Activated CD4-positive, CD25-positive, alpha-beta regulatory T cell treated with anti-CD3 and anti-CD28 coated beads, Interleukin-2, amount 50 U/mL, for 72 hours (primary cell): ENCODE results near the gene PLOD2.

Source experiments
- DNase-seq: peaks from one replicate; pipeline ENCODE4 v3.0.0; 2021

PLOD2 gene

DNA sequence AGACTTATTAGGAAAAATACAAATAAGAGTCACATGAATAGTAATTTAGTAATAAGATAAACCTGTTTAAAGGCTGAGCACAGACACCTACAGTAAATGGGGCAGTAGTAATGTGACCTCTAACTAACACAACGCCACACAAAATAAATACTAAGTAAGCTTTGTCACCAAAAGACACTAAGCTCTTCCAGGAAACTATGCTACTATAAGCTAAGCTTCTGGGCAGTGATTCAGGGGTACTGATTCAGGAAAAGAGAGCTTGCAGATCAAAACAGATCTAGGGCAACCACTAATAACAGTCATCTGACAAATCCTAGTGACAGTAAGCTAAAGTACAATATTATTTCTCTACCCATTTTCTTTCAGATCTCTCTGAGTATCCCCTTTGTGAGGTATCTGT, 68.8 kb downstream of the PLOD2 start:
- DNase-seq = no peak

DNA sequence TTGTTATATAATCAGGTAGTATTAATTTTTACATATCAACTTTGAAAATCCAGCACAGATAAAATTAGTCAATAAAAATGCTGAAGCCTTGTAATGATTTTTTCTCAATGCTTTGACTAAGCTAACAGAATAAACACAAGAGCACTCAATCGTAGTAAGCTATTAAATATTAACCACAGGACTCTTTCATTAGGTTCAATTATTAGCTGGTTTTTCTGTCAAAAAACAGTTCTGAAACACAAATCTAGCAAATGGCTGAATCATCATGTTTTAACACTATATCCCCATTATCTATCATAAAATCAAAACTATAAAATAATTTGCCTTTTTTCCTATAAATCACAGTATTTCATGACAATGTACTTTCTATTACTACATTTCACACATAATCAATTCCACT, 69.6 kb downstream of the PLOD2 start:
- no peak for DNase-seq

DNA sequence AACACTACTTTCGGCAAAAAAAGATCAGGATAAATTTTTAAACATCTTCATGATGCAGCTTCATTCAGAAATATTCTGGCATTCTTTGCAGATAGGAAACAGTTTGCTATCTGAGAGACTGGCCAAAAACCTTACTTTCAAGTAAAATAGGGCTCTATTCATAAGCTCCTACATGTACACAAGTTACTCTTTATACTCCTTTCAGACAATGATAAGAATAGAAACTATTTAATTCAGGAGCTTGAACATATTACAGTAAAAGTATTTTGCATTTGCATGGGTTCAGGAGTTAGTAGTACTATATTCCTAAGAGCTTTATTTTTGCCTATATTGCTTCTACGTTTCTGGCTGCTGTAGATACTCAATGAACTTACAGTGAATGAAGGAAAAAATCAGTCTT, 70.5 kb downstream of the PLOD2 start:
- no peak for DNase-seq

DNA sequence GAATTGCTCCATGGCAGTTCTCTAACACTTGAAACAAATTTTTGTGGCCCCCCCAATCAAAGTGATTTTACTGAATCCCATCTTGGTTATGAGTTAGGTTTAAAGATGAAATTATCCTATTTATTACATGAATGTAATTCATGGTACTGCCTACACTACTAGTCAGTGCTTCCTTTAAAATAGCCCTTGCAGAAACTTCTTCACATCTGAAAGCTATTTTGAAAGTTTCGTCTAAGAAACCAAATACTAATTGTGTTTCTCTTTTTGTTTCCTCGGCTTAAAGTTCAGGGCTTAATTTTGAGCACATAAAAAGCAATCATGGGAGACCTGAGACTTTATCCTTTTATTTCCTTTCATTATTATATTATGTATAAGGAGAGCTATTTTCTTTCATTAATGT, 72.1 kb downstream of the PLOD2 start:
- DNase-seq = no peak

DNA sequence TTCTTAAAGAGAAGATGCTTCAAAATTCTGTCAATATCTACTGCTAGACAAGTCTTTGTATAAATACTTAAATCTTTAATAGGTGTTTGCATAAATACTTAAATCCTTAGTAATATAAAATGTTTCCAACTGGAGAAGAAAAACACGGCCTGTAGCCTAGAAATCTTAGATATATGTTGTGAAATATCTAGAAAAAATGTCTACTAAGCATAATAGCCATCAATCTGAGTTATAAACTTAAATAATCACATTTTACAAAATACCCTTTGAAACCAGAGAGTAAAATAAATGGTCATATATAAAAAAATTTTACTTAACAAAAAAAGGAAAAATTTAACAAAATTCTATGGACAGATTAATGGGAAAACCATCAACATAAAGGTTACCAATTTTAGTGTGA, 73.9 kb downstream of the PLOD2 start:
- DNase-seq = no peak

DNA sequence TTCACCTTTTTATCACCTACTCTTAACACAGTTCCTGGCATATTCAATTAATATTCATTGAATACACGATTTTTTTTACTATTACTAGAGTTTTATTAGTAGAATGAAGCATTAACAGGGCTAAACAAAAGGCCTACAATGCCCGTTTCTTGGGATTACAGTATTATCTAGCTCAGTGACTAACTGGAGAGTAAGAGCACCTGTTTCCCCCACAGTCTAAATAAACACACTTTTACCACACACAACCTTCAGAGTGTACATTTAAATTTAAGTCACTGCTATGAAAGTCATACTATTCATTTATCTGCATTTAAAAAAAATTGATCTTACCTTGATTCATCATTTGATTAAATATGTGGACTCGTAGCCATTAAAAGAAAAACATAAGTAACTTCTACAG, 74.8 kb downstream of the PLOD2 start:
- no peak for DNase-seq

DNA sequence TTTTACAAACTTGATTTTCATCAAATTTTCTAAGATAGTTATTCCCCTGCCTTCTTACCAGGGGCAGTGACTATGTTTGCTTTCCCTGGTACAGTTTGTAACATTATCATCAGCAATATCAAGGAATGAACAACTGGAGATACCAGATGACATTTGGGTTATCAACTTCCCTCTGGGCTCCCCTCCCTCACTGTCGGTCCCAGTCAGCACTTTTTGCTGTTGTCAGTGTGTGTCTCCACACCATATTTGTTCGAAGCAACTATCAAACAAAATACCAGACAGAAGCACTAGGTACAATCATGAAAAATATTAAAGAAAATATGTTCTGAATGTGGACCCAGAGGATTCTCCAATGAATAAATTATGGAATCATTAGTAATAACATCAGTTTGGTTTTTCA, 75.3 kb downstream of the PLOD2 start:
- DNase-seq = no peak

DNA sequence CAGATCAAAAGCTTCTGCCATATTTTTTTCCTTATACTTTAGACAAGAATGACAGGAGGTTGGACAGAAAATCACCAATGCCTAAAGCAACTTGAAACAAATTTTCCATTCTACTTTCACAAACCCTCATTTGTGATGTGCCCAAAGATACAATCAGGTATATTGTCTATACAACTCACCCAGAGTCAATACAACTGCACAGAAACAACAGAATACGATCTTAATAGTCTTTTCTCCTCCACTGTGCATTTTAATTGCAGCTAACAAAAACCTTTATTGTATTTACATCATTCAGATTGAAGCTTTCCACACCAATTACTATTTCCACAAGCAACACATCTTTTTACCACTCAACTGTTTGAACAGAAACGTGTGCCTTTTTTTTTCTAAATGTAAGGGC, 80.4 kb downstream of the PLOD2 start:
- no peak for DNase-seq

DNA sequence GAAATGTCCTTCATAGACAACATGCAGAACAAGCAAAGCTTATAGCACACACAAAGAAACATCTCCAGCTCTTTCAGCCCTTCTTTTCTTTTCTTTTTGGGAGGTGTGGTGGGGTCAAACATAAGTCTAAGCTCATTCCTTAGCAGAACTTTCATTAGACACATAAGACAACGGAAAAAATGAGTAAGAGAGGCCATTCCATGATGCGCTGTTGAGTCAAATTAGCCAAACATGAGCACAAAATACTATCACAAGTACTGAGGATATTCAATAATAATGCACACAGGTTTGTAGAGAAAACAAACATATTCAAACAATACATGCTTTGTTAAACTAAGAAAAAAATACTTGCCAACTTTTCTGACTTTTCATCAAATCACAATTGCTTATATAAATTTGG, 83.0 kb downstream of the PLOD2 start:
- DNase-seq = no peak

DNA sequence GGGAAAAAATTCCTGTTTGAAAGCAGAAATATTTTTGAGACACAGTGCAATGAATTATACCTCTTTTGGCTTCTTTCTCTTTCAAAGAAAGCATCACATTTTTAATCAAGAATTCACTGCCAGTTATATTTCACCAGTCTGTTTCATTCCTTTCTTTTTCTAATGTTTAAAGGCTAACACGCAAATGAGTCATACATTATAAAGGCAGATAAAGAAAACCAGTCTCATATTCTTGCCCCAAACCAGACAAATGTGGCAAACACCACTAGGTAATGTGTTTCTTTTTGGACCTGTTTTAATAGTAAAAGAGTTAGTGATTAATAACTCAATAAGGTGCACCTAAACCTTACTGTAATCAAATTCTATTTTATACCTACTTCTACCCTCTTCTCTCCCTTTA, 83.8 kb downstream of the PLOD2 start:
- no peak for DNase-seq

DNA sequence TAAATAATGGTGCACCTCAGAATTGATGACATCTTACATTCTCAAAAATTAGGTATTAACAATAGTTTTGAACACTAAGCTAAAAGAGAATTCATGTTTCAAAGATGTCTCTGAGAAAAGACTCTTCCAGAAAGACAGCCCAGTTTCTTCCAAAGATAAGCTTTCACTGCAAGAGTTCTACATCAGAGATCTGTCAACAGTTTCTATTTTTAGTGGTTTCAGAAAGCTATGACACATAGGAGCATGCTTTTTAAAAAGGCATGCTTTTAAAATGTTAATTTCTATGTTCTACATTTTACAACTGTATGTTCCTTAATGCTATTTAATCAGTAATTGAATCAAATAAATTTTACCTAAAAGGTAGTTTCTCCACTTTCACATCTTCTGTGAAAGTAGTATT, 88.2 kb downstream of the PLOD2 start:
- no peak for DNase-seq

DNA sequence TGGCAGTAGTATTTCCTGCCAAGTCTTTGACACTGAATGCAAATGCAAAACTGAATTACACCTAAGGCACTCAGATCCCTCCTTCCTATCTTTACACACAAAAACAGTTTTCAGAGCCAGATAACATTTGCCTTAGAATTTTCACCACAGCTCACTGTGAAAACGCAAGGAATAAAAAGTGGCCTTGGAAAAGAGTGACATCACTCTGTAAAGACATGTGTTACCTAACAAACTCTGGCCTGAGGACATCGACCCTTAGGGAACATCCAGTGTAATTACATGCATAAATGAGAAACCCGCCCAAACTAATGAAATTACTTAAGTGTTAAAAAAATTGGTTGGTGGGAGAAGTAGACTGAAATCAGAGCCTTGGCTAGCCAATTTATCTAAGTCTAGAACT, 88.9 kb downstream of the PLOD2 start:
- DNase-seq = no peak

DNA sequence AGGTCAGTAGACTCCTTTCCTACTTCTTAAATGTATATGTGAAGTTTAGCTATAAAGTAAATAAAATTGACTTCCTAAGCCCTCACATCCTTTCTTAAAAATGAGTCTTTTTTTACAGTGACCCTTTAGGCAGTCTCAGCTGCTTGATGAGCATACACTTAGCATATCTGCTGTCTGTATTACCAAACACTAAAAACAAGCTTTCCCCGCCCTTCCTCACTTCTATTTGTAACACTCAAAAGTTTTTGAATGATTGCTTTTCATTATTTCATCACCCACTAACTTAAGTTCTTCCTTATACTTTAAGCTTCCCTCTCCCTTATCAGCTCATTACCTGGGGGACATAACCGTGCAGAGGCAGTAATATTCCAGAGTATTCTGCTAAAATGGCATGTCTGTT, 89.4 kb downstream of the PLOD2 start:
- DNase-seq = no peak

DNA sequence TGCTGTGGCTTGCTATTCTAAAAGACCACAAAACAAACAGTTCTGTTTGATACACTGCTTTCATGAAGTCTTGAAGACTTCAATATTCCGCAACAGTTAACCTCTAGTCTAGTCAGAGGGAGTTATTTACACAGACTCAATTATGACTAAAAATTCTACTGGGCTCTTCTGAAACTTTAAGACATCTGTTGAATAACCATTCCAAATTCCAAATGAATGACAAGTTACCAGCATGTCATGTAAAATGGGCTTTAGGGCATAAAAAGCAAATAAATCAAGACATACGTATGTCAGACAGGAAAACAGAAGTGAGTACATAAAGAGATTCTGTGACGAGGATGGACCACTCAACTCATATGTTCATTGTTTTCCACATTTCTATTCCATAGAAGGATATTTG, 93.9 kb downstream of the PLOD2 start:
- no peak for DNase-seq

DNA sequence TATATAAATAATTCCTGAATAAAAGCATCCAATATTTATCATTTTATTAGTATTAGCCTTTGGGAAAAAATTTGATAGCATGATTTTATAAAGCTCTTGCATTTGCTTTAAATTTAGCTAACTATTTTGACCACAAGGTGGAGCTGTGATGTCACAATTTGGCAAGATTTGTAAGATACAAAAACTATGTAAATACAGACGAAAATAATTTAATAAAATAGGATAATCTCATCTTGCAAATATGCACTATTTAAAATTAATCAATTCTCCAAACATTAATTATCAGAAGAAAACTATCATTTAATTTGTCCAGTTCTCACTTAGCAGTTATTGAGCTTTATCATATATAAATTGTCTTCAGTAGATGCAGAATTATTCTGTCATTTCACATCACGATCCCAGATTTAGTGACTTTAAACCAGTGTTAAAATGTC, 95.4 kb downstream of the PLOD2 start:
- no peak for DNase-seq

DNA sequence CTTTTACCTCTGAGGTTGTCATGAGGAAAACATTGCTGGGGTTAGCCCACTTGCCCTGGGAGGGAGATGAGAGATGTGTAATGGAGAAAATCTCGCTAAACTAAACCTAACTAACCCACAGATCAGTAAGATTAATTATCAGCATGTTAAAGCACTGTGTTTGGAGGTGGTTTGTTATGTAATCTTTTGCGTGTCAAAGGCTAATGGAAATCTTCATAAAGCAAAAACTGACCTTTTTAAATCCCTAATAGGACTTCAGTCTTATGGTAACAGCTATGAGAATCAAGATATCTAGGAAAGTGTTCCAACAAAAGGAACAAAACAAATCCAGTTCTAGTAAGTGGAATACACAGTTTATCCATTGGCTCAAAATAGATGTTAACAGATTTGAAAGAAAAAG, 102.7 kb downstream of the PLOD2 start:
- DNase-seq = no peak

DNA sequence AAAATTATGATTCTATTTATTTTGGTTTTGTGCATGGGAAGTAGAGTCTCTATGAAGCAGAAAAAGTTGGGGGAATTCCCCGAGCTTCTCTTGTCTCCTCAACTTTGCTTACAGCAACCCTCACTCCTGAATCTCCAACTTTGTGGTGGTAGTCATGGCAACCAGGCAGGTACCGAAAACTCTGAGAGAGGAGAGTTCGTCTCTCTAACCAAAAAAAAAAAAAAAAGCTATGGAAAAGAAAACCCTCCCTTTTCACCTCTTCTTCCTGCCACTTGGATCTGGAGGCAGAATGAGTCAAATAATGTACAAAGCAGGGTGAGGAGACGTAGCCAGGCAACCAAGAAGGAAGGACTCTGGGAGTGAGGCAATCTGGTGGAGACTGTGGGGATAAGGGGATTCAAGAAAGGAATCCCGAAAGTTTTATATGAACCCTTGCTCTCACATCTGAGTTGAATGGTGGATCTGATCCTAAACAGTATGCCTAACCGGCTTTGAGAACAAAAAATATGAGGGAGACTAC, 108.1 kb downstream of the PLOD2 start:
- no peak for DNase-seq

DNA sequence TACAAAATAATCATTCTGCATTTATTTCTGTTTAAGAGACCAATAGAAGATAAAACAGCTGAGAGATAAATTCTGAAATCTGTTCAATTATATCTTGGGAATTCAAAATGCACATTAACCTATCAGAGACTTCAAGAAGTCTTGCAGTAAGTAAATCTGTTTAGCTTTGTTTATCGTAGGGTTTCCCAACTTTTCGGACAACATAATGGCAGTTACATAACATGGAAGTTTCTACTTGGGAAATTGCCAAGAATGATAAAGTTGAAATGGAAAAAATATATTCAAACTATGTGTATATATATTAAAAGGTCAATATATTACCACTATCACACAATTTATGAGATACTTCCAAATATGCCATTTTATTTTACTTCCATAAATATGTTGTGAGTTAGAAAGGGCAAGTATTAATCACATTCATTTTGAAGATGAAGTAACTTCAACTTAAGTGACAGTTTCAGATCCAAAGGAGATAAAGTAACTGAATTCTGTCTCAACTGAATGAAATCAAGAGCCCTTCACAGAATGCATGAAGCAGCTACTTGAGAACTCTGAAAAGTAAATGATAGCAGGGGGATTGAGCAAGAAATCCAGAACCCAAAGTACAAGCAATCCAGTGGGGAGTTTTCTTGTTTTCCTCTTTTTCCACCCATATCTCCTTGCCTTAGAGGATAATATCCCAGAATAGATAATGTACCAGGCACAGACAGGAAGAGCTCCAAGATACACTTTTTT, 108.8 kb downstream of the PLOD2 start:
- no peak for DNase-seq

DNA sequence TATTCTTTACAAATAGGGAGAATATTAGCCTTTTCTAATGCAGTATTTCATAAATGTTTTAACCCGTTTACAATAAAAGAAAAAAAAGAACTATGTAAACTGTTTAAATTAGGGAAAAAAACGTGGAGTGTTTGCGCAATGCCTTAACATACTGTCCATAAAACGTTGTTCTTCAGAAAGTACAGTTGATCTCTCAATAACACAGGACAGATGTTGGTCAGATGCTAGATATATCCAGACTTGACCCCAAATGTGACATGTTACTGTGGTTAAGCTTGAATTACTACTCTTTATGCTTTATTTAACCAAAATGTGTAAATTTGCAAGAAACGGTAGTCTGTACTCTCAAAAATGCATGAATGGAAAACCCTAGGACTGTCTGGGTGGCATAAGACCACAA, 110.3 kb downstream of the PLOD2 start:
- DNase-seq = no peak

DNA sequence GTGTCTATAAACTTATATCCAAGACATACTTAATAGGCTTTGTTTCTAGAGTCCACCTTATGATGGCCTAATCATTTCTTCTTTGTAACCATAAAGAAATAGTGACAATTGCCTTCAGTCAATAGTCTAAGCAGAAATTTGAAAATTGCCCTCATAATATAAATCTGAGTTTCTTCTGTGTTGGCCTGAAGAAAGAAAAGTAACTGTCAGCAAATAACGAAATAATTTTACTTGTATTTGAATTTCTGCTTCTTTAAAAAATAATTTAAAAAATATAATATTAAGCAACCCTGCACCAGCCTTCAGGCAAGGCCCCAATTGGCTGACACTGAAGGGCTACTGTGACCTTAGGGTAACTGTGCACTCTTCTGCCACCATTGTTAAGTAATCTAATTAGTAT, 113.5 kb downstream of the PLOD2 start:
- no peak for DNase-seq

DNA sequence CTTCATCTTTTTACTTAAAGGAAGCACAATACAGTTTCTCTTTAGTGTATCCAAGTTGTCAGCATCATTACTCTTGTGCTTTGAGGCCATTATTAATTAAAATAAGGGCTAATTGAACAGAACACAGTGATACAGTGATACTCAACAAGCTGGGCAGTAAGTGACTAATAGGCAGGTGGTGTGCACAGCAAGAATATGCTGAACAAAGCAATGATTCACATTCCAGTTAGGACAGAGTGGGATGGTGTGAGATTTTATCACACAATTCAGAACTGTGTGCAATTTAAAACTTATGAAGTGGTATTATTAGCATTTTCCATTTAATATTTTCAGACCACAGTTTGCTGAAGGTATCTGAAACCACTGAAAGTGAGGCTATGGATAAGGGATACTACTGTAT, 116.9 kb downstream of the PLOD2 start:
- no peak for DNase-seq

DNA sequence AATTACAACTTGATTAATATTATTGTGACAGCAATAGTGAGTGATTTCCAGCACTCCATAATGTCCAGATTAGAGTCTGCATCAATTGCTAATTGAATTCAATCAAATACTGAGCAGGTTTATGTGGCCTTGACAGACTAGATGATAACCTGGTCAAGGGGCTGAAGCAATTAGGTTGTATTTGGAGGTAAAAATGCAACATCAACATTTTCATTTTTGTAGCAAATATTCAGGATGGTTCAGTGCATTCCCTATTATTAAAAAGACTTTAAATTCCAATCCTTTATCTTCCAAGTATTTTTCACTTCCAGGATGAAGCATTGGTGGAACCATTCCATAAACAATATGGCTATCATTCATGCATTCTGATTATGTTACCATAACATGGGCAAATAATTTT, 120.4 kb downstream of the PLOD2 start:
- DNase-seq = no peak

DNA sequence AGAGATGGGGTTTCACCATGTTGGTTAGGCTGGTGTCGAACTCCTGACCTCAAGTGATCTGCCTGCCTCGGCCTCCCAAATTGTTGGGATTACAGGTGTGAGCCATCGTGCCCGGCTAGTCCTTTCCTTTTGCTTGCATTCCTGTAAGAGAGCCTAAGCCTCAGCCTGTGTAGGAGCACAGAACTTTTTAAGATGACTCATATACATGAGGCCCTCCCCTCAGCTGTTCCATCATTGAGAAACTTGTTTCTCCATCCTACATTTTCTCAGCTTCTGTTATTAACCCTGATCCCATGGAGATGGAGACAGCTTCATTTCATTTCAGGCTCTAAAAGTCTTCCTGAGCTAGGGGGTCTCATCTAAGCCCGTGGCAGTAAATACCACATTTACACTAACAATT, 123.3 kb downstream of the PLOD2 start:
- DNase-seq = no peak

DNA sequence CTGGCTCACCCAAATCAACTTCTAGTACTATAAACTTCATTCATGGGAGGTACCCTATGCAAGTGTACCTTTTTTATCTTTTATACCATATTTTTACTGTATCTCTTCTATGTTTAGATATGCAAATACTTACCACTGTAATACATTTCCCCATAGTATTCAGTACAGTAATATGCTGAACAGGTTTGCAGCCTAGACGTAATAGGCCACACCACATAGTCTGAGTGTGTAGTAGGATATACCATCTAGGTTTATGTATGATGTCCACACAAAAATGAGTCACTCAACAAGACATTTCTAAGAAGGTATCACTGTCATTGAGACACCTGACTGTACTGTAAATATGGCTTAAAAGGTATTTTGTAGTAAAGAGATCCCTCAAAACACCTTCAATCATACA, 124.7 kb downstream of the PLOD2 start:
- no peak for DNase-seq

DNA sequence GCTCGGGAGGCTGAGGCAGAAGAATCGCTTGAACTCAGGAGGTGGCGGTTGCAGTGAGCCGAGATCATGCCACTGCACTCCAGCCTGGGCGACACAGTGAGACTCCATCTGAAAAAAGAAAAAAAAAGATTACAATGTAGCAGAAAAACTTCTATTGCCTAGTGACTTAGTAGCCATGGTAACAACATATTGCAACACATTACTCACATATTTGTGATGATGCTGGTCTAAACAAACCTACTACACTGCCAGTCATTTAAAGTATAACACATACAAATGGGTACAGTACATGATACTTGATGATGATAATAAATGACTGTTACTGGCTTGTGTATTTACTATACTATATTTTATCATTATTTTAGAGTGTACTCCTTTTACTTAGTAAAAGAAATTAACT, 125.6 kb downstream of the PLOD2 start:
- no peak for DNase-seq
